Lower leg skin (tissue), 3 donors: ENCODE data around the gene GPATCH4.

ENCODE experiments used
- POLR2A ChIP-seq, 2 donors: fragments of 450-650 bp; IDR thresholded peaks; one replicate each; pipeline ENCODE4 v1.6.1; 2016 to 2017; ENCODE audit warnings: antibody characterized with exemption in 2 of 2, mild to moderate bottlenecking in 1 of 2, moderate library complexity in 1 of 2
- TF ChIP-seq, protein P1 (sequence below), 3 donors: fragments of 450-650 bp; IDR thresholded peaks; one replicate each; pipeline ENCODE4 v1.5.1; 2016; ENCODE audit warnings: antibody characterized with exemption in 3 of 3, mild to moderate bottlenecking in 3 of 3, moderate library complexity in 2 of 3

DNA sequence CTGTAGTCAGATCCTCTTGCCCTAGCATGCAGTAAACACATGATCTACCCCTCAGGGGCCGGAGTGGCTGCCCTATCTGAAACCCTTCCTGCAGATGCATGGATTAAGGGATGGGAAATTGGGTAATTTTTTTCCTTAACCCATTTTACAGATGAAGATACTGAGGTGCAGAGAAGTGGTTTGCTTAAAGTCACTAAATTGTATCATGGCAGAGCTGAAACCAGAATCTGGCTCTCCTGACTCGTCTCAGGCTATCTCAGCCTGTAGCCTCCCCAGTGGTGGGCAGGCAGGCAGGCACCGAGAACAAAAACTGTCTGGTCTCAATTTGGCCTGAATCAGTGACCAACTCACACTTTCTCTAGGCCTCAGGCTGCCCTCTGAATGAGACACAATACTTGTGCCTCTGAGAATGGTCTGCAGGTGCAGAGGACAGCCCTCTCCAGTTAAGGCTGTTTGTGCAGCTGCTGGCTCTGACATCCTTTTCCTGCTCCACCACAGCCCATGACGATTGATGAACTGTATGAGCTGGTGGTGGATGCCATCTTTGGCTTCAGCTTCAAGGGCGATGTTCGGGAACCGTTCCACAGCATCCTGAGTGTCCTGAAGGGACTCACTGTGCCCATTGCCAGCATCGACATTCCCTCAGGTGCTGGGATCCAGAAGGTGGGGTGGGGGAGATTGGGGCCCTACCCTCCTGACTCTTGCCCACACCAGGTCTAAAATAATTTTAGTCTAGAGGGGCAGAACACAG lies 8.2 kb downstream of the GPATCH4 start:
- TF ChIP-seq, protein P1, sequence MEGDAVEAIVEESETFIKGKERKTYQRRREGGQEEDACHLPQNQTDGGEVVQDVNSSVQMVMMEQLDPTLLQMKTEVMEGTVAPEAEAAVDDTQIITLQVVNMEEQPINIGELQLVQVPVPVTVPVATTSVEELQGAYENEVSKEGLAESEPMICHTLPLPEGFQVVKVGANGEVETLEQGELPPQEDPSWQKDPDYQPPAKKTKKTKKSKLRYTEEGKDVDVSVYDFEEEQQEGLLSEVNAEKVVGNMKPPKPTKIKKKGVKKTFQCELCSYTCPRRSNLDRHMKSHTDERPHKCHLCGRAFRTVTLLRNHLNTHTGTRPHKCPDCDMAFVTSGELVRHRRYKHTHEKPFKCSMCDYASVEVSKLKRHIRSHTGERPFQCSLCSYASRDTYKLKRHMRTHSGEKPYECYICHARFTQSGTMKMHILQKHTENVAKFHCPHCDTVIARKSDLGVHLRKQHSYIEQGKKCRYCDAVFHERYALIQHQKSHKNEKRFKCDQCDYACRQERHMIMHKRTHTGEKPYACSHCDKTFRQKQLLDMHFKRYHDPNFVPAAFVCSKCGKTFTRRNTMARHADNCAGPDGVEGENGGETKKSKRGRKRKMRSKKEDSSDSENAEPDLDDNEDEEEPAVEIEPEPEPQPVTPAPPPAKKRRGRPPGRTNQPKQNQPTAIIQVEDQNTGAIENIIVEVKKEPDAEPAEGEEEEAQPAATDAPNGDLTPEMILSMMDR (IDR thresholded peaks at IDR 0.05) = no peak
- no peak for TF ChIP-seq POLR2A (IDR thresholded peaks at IDR 0.05)
